HG02798 (cell line): ENCODE results near the gene MAP7.

ENCODE experiments used
- ATAC-seq: cut with Tn5 transposase; IDR thresholded peaks from one replicate; pipeline ENCODE4 v1.9.1; 2021; ENCODE audit warnings: mild to moderate bottlenecking; ENCODE audit not compliant: unreplicated experiment, poor library complexity

The MAP7 gene

GRCh38 chr6:136534268-136534667 is 16.0 kb downstream of the MAP7 start:
- ATAC-seq, result no peak

DNA sequence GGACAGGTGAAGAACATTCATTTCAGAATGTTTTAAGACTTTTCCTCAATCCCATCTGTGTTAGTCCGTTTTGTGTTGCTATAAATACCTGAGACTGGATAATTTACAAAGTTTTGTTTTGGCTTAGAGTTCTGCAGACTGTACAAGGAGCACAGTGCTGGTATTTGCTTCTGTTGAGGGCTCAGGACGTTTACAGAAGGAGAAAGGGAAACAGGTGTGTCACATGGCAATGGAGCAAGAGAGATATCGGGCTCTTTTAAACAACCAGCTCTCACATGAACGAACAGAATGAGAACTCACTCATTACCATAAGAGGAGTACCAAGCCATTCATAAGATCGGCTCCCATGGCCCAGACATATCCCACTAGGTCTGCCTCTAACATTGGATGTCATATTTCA is 16.7 kb downstream of the MAP7 start:
- no peak for ATAC-seq

DNA sequence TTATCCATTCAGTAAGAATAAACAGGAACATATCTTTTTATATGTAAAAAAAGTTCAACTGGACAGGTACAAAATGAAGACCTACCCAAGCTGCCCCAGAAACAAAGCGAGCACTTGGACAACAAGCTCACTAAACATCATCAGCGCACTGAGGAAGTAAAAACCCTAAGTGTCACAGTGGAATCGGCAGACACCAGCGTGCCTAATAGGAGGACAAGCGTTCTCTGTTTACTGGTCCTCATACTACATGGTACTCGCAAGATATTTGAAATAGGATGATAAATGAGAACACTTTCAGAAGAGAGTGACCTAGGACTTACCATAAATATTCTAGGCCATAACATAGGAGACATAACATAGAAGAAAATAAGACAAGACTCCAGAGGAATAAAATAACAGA is 18.2 kb downstream of the MAP7 start:
- ATAC-seq, result no peak

DNA sequence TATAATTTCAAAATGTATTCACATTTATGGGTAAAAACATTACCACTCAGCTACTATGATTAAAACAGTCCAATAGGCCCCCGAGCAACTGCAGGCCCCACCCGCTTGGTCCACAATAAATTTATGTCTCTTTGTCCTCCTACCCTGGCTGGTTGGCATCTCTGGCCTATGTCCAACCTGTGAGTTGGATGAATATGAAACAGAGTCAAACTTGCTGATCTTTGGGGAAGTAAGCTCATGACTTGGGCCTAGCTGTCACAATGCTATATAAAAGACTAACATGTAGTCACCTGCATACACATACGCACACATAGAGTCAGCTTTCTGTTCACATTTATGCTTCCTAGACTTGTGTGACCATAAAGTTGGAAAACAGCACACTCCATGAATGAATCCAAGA is 20.5 kb downstream of the MAP7 start:
- ATAC-seq, result no peak

DNA sequence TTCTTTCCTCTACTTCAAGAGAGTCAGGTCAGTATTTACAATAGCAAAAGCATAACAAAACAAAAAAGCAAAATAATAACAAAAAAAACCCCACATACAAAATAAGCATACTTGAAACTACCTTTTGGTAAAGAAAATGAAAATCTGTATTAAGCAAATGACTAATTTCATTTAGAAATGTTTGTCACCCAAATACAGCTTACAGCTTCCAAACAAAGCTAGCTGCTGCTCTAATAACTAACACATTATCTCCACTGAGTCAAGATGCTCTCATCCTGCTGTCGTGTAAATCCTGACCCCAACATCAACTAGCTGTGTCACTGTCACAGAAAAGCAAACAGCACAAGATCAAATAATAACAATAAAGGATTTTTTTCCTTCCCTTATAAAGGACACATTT is 21.7 kb downstream of the MAP7 start:
- ATAC-seq, result no peak

DNA sequence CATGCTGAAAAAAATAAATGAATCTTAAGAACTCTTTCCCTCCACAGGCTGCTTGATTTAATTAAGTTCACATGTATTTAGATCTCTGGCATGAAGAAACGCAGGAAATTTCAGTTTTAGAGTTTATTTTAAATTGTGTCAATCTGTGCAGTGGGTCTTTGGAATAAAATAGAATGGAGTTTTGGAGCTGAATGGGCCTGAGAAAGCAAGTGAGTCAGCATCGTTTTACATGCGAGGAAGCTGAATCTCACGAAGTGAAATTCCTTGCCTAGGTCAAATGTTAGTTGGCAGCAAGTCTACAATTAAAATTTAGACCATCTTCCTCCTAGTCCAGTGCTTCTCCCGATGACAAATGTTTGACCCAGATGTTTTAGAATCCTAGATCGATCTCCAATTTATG is 22.4 kb downstream of the MAP7 start:
- no peak for ATAC-seq

DNA sequence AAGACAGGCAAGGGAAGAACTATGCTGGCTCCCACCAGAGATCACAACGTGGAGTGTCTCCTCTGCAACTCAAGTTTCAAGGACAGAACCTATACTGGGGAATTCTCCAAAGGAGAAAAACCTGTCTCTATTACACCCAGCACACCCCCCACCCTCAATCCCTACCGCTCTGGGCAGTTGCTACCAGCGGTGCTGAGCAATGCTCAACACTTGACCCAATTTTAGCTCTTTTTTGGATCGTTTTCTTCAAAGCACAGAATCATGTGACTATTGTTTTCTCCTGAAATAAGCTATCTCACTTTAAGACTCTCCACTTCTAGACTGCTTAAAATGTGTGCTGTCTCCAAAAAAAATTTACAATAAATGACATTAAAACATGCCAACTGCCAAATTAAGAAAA is 23.3 kb downstream of the MAP7 start:
- no peak for ATAC-seq

DNA sequence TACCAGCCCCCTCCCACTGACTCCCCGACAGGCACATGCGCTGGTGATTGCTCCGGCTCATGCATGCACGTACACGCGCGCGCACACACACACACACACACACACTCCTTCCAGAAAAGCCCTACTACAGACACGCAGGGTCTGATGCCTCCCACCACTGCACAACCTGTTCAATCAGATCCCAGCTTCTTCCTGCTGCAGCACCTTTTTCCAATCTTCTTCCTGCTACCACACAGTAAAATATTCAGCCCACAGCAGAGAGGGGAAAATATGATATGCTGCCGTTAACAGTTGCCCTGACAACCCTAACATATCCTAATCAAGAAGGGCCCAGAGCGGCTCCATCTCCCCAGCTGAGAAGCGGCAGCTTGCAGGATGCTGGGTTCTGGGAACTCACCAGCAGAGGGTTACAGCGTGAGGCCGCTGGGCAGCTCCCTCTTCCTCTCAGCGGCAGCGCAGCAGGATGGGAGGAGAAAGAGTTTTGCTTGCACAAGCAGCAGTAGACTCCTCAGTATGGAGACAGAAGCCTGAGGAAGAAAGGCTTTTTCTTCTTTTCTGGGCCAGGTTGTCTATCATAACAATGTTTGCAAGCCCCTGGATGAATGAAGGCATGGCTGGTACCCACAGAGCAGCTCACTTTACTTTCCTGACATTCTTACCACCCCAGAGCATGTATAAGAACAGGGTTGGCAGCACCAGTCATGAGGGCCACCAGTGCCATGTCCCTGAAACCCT is 23.9 kb downstream of the MAP7 start:
- no peak for ATAC-seq

DNA sequence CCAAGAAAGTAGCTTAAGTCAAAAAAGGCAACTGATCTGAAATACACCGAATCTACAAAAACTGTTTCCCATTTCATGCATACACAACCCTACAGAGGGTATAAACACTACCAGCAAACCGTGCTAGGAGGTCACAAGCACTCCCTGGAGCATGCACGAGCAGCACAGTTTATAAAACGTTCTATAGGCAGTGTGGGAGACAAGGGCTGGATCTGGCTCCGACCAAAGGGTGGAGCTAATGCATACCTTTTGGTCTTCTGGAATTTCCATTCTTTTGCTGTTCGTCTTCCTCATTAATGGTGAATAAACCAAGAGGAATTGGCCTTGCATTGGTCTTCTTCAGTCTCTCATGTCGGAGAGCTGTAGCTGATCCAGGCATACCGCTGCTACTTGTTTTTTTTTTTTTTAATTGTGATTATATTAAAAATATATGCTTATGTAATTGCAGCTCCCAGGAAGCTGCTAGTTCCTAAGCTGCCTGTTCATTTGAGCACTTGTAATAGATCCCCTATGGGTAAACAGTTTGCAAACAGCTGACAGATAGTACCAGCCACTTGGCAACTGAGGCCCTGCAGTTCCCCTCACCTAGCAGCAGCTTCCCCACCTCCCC is 24.5 kb downstream of the MAP7 start:
- ATAC-seq, result no peak

DNA sequence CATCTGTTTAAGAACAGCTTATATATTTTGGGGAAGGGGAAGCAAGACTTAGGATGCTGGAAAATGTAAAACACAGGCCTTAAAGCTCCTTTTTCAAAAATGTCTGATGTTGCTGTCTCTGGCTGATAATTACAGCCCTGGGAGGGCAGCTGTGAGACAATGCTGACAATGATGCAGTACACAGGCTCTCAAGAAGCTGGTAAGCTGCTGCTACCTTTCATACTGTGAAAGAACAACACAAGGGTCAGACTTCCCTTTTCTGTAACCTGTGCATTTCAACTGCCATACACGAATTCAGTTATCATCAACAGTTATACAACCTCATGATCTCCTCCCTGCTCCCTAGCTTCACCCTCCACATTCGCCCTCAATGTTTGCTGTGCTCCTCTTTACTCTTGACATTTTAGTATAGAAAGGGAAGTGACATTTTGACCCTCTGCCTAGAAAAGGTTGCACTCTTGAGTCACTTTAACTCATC is 25.2 kb downstream of the MAP7 start:
- no peak for ATAC-seq

- ATAC-seq, result no peak
Measured at GRCh38 chr6:136524339-136524935, 25.8 kb downstream of the MAP7 start.

GRCh38 chr6:136523196-136523595 is 27.0 kb downstream of the MAP7 start:
- ATAC-seq, result no peak

DNA sequence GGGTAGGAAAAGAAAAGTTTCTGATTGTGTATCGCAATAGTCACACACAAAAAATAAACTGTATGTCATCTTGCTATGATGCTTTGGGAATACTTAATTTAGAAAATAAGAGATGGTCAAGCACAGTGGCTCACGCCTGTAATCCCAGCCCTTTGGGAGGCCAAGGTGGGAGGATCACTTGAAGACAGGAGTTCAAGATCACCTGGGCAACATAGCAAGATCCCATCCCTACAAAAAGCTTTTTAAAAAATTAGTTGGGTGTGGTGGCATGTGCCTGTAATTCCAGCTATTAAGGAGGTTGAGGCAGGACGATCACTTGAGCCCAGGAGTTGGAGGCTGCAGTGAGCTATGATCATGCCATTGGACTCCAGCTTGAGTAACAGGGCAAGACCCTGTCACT is 27.6 kb downstream of the MAP7 start:
- no peak for ATAC-seq

DNA sequence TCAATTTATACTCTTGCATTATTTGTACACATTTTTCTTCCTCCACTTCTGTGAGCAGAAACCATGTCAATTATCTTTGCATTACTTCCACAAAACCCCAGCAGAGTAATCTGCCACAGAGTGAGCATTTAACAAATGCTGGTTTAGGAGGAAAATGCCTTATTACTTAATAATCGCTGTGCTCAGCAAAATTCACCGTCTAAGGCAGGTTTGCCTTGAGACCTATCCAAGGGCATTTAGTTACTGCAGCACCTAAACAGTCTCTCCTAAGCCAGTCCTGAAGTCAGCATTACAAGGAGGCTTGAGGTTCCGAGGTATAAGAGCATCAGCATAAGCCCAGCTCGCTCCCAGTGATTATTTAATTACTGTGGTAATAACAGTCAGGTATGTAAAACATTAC is 28.3 kb downstream of the MAP7 start:
- no peak for ATAC-seq

DNA sequence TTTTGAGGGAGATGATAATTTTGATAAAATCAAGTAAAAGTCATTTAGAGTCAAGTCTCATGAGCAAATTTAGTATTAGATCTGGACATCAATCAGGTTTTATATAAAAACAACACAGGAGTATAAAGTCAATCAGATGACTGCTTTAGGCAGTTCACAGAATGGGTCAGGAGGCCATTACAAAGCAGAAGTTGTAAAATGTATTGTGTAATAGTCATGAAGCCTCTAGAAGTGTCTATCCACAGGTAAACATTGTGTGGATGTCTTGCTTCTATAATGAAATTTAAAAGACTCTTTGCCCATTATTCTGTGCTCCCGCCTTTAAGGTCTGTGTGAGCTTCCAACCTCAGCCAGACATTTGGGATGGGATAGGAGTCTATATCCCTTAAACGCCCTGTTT is 28.8 kb downstream of the MAP7 start:
- no peak for ATAC-seq

GRCh38 chr6:136520517-136520916 is 29.7 kb downstream of the MAP7 start:
- no peak for ATAC-seq

DNA sequence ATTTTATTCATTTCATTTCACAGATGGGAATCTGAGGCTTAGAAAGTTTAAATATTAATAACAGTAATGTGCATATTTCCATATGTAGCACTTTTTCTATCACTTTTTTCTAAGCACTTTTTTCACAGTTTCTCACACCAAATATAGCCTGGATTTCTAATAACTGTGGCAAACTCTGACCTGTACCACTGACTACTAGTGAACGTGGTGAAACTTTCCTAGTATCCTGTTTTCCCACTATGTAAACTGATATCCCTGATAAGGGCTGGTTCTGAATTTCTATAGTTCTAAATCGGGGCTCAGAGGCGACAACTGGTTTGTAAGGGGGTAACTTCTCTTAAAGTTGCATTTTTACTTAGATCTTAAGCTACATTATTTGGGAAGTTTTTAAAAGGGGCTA is 32.6 kb downstream of the MAP7 start:
- no peak for ATAC-seq

- ATAC-seq, result no peak
Measured at GRCh38 chr6:136517002-136517401, 33.2 kb downstream of the MAP7 start.

- no peak for ATAC-seq
Measured at GRCh38 chr6:136514591-136514990, 35.6 kb downstream of the MAP7 start.

DNA sequence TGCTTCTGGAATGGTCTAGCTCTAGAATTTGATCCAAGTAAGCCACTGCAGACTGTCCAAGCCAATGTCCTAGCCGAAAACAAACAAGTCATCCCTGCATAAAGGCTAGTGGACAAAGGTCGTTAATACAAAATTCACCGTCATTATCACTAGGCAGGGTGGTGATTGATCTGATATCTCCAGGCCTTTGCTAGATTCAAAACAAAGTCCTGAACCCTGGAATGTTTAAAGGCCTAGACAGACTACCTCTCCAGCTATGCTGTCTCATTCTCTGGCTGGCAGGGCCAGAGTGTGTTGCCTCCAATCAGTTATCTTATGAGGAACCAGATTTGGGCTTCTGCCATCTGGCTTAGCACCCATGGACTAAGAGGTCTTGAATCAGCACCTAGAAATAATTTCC is 38.3 kb downstream of the MAP7 start:
- no peak for ATAC-seq

DNA sequence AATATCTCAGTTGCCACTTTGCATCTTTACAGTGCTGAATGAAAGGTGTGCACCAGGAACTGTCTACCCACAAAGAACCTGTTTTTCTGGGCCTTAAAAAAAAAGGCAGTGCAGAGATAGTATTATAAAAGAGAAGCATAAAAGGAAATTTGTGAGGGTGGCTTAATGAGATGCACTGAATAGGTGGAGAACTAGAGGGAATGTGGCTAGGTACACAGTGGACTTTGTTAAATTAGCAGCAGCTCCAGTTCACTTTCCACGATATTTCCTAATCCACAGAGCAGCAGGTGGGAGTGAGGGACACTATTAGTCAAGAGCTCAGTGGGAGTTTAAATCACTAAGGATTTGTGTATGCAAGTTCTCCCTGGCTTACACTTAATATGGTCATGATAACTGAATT is 38.8 kb downstream of the MAP7 start:
- ATAC-seq, result no peak

DNA sequence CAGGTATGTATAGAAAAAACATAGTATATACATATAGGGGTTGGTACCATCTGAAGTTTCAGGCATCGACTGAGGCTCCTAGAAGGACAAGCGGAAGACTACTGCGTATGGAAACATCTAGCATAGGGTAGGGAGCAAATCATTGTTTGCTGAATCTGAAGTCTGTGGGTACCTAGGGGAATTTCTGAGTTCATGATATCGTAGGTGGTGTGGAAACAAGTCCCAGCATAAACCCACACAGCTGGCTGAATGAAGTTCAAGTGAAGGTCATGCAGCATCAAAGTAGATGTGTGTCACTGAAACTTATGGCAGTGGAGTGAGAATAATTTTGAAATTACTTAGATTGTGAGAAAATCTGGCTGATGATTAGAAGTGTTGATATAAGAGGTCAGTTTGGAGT is 39.4 kb downstream of the MAP7 start:
- no peak for ATAC-seq
